ENCODE measurements around the gene ZNRF3.

ZNRF3 gene

GRCh38 chr22:28923826-28924732, 40.7 kb downstream of the ZNRF3 start:
- Histone ChIP-seq H3K23ac (ENCODE audit: low read length in 2 of 2) (peak overlapping the region in 1 of 2 experiments; percentile 98), H2AFZ (ENCODE audit: low read depth, low read length) (no peak overlapping the region), H2BK15ac (ENCODE audit: low read depth, poor library complexity, severe bottlenecking) (no peak overlapping the region), H2BK5ac (ENCODE audit: low read depth, low read length, poor library complexity, severe bottlenecking) (no peak overlapping the region), H3K36me3 (ENCODE audit: control insufficient read depth in 1 of 2, insufficient read depth in 2 of 2, low read depth in 1 of 2, low read length in 2 of 2) (no peaks in the 10 kb centered on the region), H3K4ac (ENCODE audit: low read depth in 1 of 2, low read length in 2 of 2) (no peak overlapping the region), H3K4me1 (ENCODE audit: control insufficient read depth, insufficient read depth, low read depth, low read length) (peaks cover 6% of the 10 kb centered on the region), H3K9ac (ENCODE audit: low read length) (no peak overlapping the region), H4K91ac (ENCODE audit: low read length) (peak overlapping the region; percentile 41), H3K18ac (ENCODE audit: low read depth in 1 of 2, low read length in 2 of 2) (no peak overlapping the region), H4K8ac (ENCODE audit: low read length) (no peak overlapping the region), H3K79me1 (replicated peaks; ENCODE audit: low read length, poor library complexity, severe bottlenecking) (peaks cover 35% of the 10 kb centered on the region), H2AK5ac (ENCODE audit: low read length, severe bottlenecking) (no peak overlapping the region), H2BK12ac (ENCODE audit: low read length in 2 of 2) (no peak overlapping the region), H3K4me2 (ENCODE audit: low read length, poor library complexity, severe bottlenecking) (no peak overlapping the region), H3K9me3 (ENCODE audit: control insufficient read depth, low read length) (no peaks in the 10 kb centered on the region), H3K14ac (ENCODE audit: low read length in 2 of 2) (peak overlapping the region in 1 of 2 experiments; percentile 31), H2BK120ac (ENCODE audit: low read depth, low read length) (no peak overlapping the region), H3K27me3 (ENCODE audit: control insufficient read depth in 1 of 2, insufficient read depth in 1 of 2, low read length in 2 of 2) (no peaks in the 10 kb centered on the region), H3K4me3 (ENCODE audit: insufficient read depth in 1 of 2, low read depth in 1 of 2, low read length in 2 of 2) (no peak overlapping the region), H3K27ac (ENCODE audit: low read length, poor library complexity, severe bottlenecking) (no peak overlapping the region)
- WGBS = 83% methylated on average over 21 of the region's 24 CpGs
- no peak for DNase-seq

GRCh38 chr22:28925916-28926315, 42.5 kb downstream of the ZNRF3 start:
- no peak overlapping the region for H2AK5ac ChIP-seq (ENCODE audit: low read length, severe bottlenecking)
- 94% methylated on average over 2 of the region's 2 CpGs for WGBS
- DNase-seq = no peak
- no peak overlapping the region for H3K4me3 ChIP-seq (ENCODE audit: insufficient read depth in 1 of 2, low read depth in 1 of 2, low read length in 2 of 2)
- H3K27ac ChIP-seq (ENCODE audit: low read length, poor library complexity, severe bottlenecking) = no peak overlapping the region
- H3K18ac ChIP-seq (ENCODE audit: low read depth in 1 of 2, low read length in 2 of 2) = no peak overlapping the region
- peaks cover 33% of the 10 kb centered on the region for H3K79me1 ChIP-seq (replicated peaks; ENCODE audit: low read length, poor library complexity, severe bottlenecking)
- no peak overlapping the region for H3K4me2 ChIP-seq (ENCODE audit: low read length, poor library complexity, severe bottlenecking)
- H3K9ac ChIP-seq (ENCODE audit: low read length) = no peak overlapping the region
- H2BK120ac ChIP-seq (ENCODE audit: low read depth, low read length) = no peak overlapping the region
- no peak overlapping the region for H3K4ac ChIP-seq (ENCODE audit: low read depth in 1 of 2, low read length in 2 of 2)
- H3K23ac ChIP-seq (ENCODE audit: low read length in 2 of 2) = no peak overlapping the region
- H3K36me3 ChIP-seq (ENCODE audit: control insufficient read depth in 1 of 2, insufficient read depth in 2 of 2, low read depth in 1 of 2, low read length in 2 of 2) = no peaks in the 10 kb centered on the region
- H4K91ac ChIP-seq (ENCODE audit: low read length) = no peak overlapping the region
- no peak overlapping the region for H2BK5ac ChIP-seq (ENCODE audit: low read depth, low read length, poor library complexity, severe bottlenecking)
- no peak overlapping the region for H2BK15ac ChIP-seq (ENCODE audit: low read depth, poor library complexity, severe bottlenecking)
- H3K14ac ChIP-seq (ENCODE audit: low read length in 2 of 2) = no peak overlapping the region
- H2AFZ ChIP-seq (ENCODE audit: low read depth, low read length) = no peak overlapping the region
- H3K4me1 ChIP-seq (ENCODE audit: control insufficient read depth, insufficient read depth, low read depth, low read length) = peaks cover 11% of the 10 kb centered on the region
- H3K27me3 ChIP-seq (ENCODE audit: control insufficient read depth in 1 of 2, insufficient read depth in 1 of 2, low read length in 2 of 2) = no peaks in the 10 kb centered on the region
- H4K8ac ChIP-seq (ENCODE audit: low read length) = no peak overlapping the region
- no peak overlapping the region for H2BK12ac ChIP-seq (ENCODE audit: low read length in 2 of 2)
- H3K9me3 ChIP-seq (ENCODE audit: control insufficient read depth, low read length) = no peaks in the 10 kb centered on the region

- H3K27me3 ChIP-seq (ENCODE audit: control insufficient read depth in 1 of 2, insufficient read depth in 1 of 2, low read length in 2 of 2) = no peaks in the 10 kb centered on the region
- no peak for DNase-seq
- no peak overlapping the region for H3K27ac ChIP-seq (ENCODE audit: low read length, poor library complexity, severe bottlenecking)
- no peak overlapping the region for H2BK15ac ChIP-seq (ENCODE audit: low read depth, poor library complexity, severe bottlenecking)
- H3K4me3 ChIP-seq (ENCODE audit: insufficient read depth in 1 of 2, low read depth in 1 of 2, low read length in 2 of 2) = no peak overlapping the region
- H2BK12ac ChIP-seq (ENCODE audit: low read length in 2 of 2) = no peak overlapping the region
- H3K79me1 ChIP-seq (replicated peaks; ENCODE audit: low read length, poor library complexity, severe bottlenecking) = peaks cover 34% of the 10 kb centered on the region
- H3K23ac ChIP-seq (ENCODE audit: low read length in 2 of 2) = no peak overlapping the region
- no peak overlapping the region for H3K4me2 ChIP-seq (ENCODE audit: low read length, poor library complexity, severe bottlenecking)
- whole genome bisulfite sequencing = 100% methylated on average over 1 of the region's 2 CpGs
- H4K8ac ChIP-seq (ENCODE audit: low read length) = no peak overlapping the region
- H2BK120ac ChIP-seq (ENCODE audit: low read depth, low read length) = no peak overlapping the region
- H3K4ac ChIP-seq (ENCODE audit: low read depth in 1 of 2, low read length in 2 of 2) = no peak overlapping the region
- no peak overlapping the region for H4K91ac ChIP-seq (ENCODE audit: low read length)
- no peaks in the 10 kb centered on the region for H3K9me3 ChIP-seq (ENCODE audit: control insufficient read depth, low read length)
- no peak overlapping the region for H3K18ac ChIP-seq (ENCODE audit: low read depth in 1 of 2, low read length in 2 of 2)
- H2AFZ ChIP-seq (ENCODE audit: low read depth, low read length) = no peak overlapping the region
- no peak overlapping the region for H2BK5ac ChIP-seq (ENCODE audit: low read depth, low read length, poor library complexity, severe bottlenecking)
- no peak overlapping the region for H2AK5ac ChIP-seq (ENCODE audit: low read length, severe bottlenecking)
- H3K14ac ChIP-seq (ENCODE audit: low read length in 2 of 2) = no peak overlapping the region
- no peaks in the 10 kb centered on the region for H3K36me3 ChIP-seq (ENCODE audit: control insufficient read depth in 1 of 2, insufficient read depth in 2 of 2, low read depth in 1 of 2, low read length in 2 of 2)
- H3K9ac ChIP-seq (ENCODE audit: low read length) = no peak overlapping the region
- peaks cover 21% of the 10 kb centered on the region for H3K4me1 ChIP-seq (ENCODE audit: control insufficient read depth, insufficient read depth, low read depth, low read length)
These were observed 44.3 kb downstream of the ZNRF3 start for GRCh38 chr22:28927630-28928029.

GRCh38 chr22:28929197-28929596, 45.8 kb downstream of the ZNRF3 start:
- no peak overlapping the region for H2BK120ac ChIP-seq (ENCODE audit: low read depth, low read length)
- H3K4me1 ChIP-seq (ENCODE audit: control insufficient read depth, insufficient read depth, low read depth, low read length) = peaks cover 17% of the 10 kb centered on the region
- no peak overlapping the region for H4K91ac ChIP-seq (ENCODE audit: low read length)
- no peak overlapping the region for H2BK5ac ChIP-seq (ENCODE audit: low read depth, low read length, poor library complexity, severe bottlenecking)
- H3K18ac ChIP-seq (ENCODE audit: low read depth in 1 of 2, low read length in 2 of 2) = no peak overlapping the region
- peak overlapping the region; percentile 17 for H2AK5ac ChIP-seq (ENCODE audit: low read length, severe bottlenecking)
- H3K4ac ChIP-seq (ENCODE audit: low read depth in 1 of 2, low read length in 2 of 2) = no peak overlapping the region
- no peaks in the 10 kb centered on the region for H3K27me3 ChIP-seq (ENCODE audit: control insufficient read depth in 1 of 2, insufficient read depth in 1 of 2, low read length in 2 of 2)
- H4K8ac ChIP-seq (ENCODE audit: low read length) = no peak overlapping the region
- no peaks in the 10 kb centered on the region for H3K36me3 ChIP-seq (ENCODE audit: control insufficient read depth in 1 of 2, insufficient read depth in 2 of 2, low read depth in 1 of 2, low read length in 2 of 2)
- DNase-seq = no peak
- no peak overlapping the region for H3K4me3 ChIP-seq (ENCODE audit: insufficient read depth in 1 of 2, low read depth in 1 of 2, low read length in 2 of 2)
- H2AFZ ChIP-seq (ENCODE audit: low read depth, low read length) = no peak overlapping the region
- WGBS = 88% methylated on average over 4 of the region's 5 CpGs
- no peak overlapping the region for H3K4me2 ChIP-seq (ENCODE audit: low read length, poor library complexity, severe bottlenecking)
- no peak overlapping the region for H2BK15ac ChIP-seq (ENCODE audit: low read depth, poor library complexity, severe bottlenecking)
- peaks cover 22% of the 10 kb centered on the region for H3K79me1 ChIP-seq (replicated peaks; ENCODE audit: low read length, poor library complexity, severe bottlenecking)
- no peak overlapping the region for H3K23ac ChIP-seq (ENCODE audit: low read length in 2 of 2)
- H3K9ac ChIP-seq (ENCODE audit: low read length) = no peak overlapping the region
- H2BK12ac ChIP-seq (ENCODE audit: low read length in 2 of 2) = no peak overlapping the region
- no peak overlapping the region for H3K14ac ChIP-seq (ENCODE audit: low read length in 2 of 2)
- H3K9me3 ChIP-seq (ENCODE audit: control insufficient read depth, low read length) = no peaks in the 10 kb centered on the region
- H3K27ac ChIP-seq (ENCODE audit: low read length, poor library complexity, severe bottlenecking) = no peak overlapping the region
